A549 (cell line): ENCODE data around the gene CCSER1. TPM values are rescaled to one million over a fixed set of nuclear protein-coding genes. Genes with fewer than 3 reads are reported as not detected.

Source experiments
- ATAC-seq, 2 experiments: fragments of 200-7000 bp in 1 of 2; fragments of >200 bp in 1 of 2; cut with Nextera tagmentation in 1 of 2; cut with Tn5 transposase in 1 of 2; 3 replicates each; pipeline versions ENCODE4 v1.8.0 to v1.9.1; 2018 to 2020; ENCODE audit warnings: mild to moderate bottlenecking in 1 of 2, moderate library complexity in 1 of 2
- CTCF ChIA-PET: fragments of 300-600 bp; sonication (Branson Sonifier 250); formaldehyde crosslinking; extraction: SDS; loops from one replicate; lab custom pipeline; 2021; ENCODE audit warnings: antibody characterized with exemption, inconsistent platforms; lab: Yijun Ruan, JAX
- POLR2A ChIA-PET: fragments of 350-600 bp; formaldehyde crosslinking; extraction: SDS; loops from one replicate; lab custom pipeline; 2021; ENCODE audit warnings: antibody characterized with exemption, inconsistent platforms; lab: Yijun Ruan, JAX
- DNase-seq, 2 experiments: peaks; one replicate each; pipeline versions ENCODE4 v3.0.0 to v3.0.0-alpha.2; 2011 to 2016; ENCODE audit warnings: low read depth in 1 of 2, low spot score in 1 of 2
- FAIRE-seq: peaks from 2 replicates; lab custom pipeline; 2011; peaks lifted over from hg19 to GRCh38; lab: Jason Lieb, UNC
- H3K27ac ChIP-seq, 2 experiments: fragments of >200 bp; sonication (Bioruptor Twin); formaldehyde crosslinking; 3 replicates each; pipeline ENCODE4 v1.5.1; 2016 to 2017
- H3K4me1 ChIP-seq: fragments of >200 bp; sonication (Bioruptor Twin); formaldehyde crosslinking; 3 replicates; pipeline ENCODE4 v1.6.1; 2016
- H3K4me2 ChIP-seq: fragments of >200 bp; sonication (Bioruptor Twin); formaldehyde crosslinking; 3 replicates; pipeline ENCODE4 v1.6.1; 2016
- H3K4me3 ChIP-seq: fragments of >200 bp; sonication (Bioruptor Twin); formaldehyde crosslinking; 3 replicates; pipeline ENCODE4 v1.5.1; 2016
- H3K9me3 ChIP-seq: fragments of >200 bp; sonication (Bioruptor Twin); formaldehyde crosslinking; 3 replicates; pipeline ENCODE4 v1.6.1; 2016
- CEBPB ChIP-seq, 2 experiments: fragments of >200 bp in 1 of 2; sonication (Bioruptor Twin) in 1 of 2; formaldehyde crosslinking in 1 of 2; IDR thresholded peaks; 2 replicates each; pipeline ENCODE4 v1.6.1; 2012 to 2016
- CHD2 ChIP-seq: fragments of 150-350 bp; IDR thresholded peaks from 2 replicates; pipeline ENCODE4 v1.6.1; 2014; ENCODE audit warnings: low read length; ENCODE audit not compliant: partially characterized antibody
- E2F6 ChIP-seq: IDR thresholded peaks from 2 replicates; pipeline ENCODE4 v1.6.1; 2012; ENCODE audit warnings: low read depth, borderline replicate concordance
- ELK1 ChIP-seq: fragments of 150-350 bp; IDR thresholded peaks from 2 replicates; pipeline ENCODE4 v1.6.1; 2014; ENCODE audit warnings: low read depth, mild to moderate bottlenecking, low read length
- FOSL2 ChIP-seq, 2 experiments: fragments of 450-650 bp in 1 of 2; fragments of >200 bp in 1 of 2; sonication (Bioruptor Twin) in 1 of 2; formaldehyde crosslinking; IDR thresholded peaks; 2 replicates each; pipeline versions ENCODE4 v1.5.0 to v1.6.1; 2016 to 2020; ENCODE audit warnings: mild to moderate bottlenecking in 1 of 2, moderate library complexity in 1 of 2
- FOXS1 ChIP-seq: fragments of 250-450 bp; sonication (Bioruptor Pico); IDR thresholded peaks from 2 replicates; pipeline ENCODE4 v1.5.0; 2020; ENCODE audit warnings: mild to moderate bottlenecking, moderate library complexity
- HDAC2 ChIP-seq: fragments of 200-600 bp; sonication (generic); IDR thresholded peaks from 2 replicates; pipeline ENCODE4 v1.6.1; 2016
- HMGXB4 ChIP-seq: fragments of 250-450 bp; sonication (Bioruptor Pico); IDR thresholded peaks from 2 replicates; pipeline ENCODE4 v1.5.0; 2021; ENCODE audit warnings: mild to moderate bottlenecking, moderate library complexity, borderline replicate concordance
- HOXA7 ChIP-seq: fragments of 250-450 bp; sonication (Bioruptor Pico); IDR thresholded peaks from 2 replicates; pipeline ENCODE4 v1.5.0; 2020; ENCODE audit warnings: mild to moderate bottlenecking, moderate library complexity
- HOXB13 ChIP-seq: fragments of 250-450 bp; sonication (Bioruptor Pico); IDR thresholded peaks from 2 replicates; pipeline ENCODE4 v1.5.0; 2020; ENCODE audit warnings: low read depth, mild to moderate bottlenecking, moderate library complexity
- JUN ChIP-seq, 2 experiments: fragments of >200 bp; sonication (Bioruptor Twin); formaldehyde crosslinking; IDR thresholded peaks; 2 replicates in 1 of 2; 3 replicates in 1 of 2; pipeline ENCODE4 v1.6.1; 2016 to 2017
- JUNB ChIP-seq: fragments of >200 bp; sonication (Bioruptor Twin); formaldehyde crosslinking; IDR thresholded peaks from 2 replicates; pipeline ENCODE4 v1.6.1; 2016
- KDM5A ChIP-seq: fragments of 200-600 bp; sonication (generic); IDR thresholded peaks from 2 replicates; pipeline ENCODE4 v1.6.1; 2016; ENCODE audit warnings: antibody characterized with exemption, mild to moderate bottlenecking
- MAFK ChIP-seq: fragments of 450-650 bp; IDR thresholded peaks from 2 replicates; pipeline ENCODE4 v1.6.1; 2014; ENCODE audit not compliant: partially characterized antibody
- PHF8 ChIP-seq: fragments of 200-600 bp; sonication (generic); IDR thresholded peaks from 2 replicates; pipeline ENCODE4 v1.6.1; 2016; ENCODE audit warnings: low read depth, mild to moderate bottlenecking, antibody characterized with exemption, moderate library complexity, borderline replicate concordance
- RAD21 ChIP-seq, 2 experiments: fragments of >200 bp in 1 of 2; sonication (Bioruptor Twin) in 1 of 2; formaldehyde crosslinking in 1 of 2; IDR thresholded peaks in 1 of 2; conservative IDR thresholded peaks in 1 of 2; 2 replicates in 1 of 2; 3 replicates in 1 of 2; pipeline ENCODE4 v1.6.1; 2012 to 2018; ENCODE audit warnings: inconsistent platforms in 1 of 2
- RCOR1 ChIP-seq: fragments of 150-350 bp; IDR thresholded peaks from 2 replicates; pipeline ENCODE4 v1.6.1; 2014; ENCODE audit warnings: antibody characterized with exemption, low read length, low read depth
- RFX5 ChIP-seq: fragments of 450-650 bp; IDR thresholded peaks from 2 replicates; pipeline ENCODE4 v1.7.1; 2014; ENCODE audit warnings: antibody characterized with exemption, mild to moderate bottlenecking, moderate library complexity
- RNF2 ChIP-seq: fragments of 200-600 bp; sonication (generic); IDR thresholded peaks from 2 replicates; pipeline ENCODE4 v1.6.1; 2016; ENCODE audit warnings: low read depth, mild to moderate bottlenecking, antibody characterized with exemption, moderate library complexity, borderline replicate concordance
- SMC3 ChIP-seq: fragments of >200 bp; sonication (Bioruptor Twin); formaldehyde crosslinking; IDR thresholded peaks from 3 replicates; pipeline ENCODE4 v1.6.1; 2018; ENCODE audit warnings: inconsistent platforms
- SREBF2 ChIP-seq: fragments of 450-650 bp; IDR thresholded peaks from 2 replicates; pipeline ENCODE4 v1.6.1; 2014; ENCODE audit warnings: mild to moderate bottlenecking, moderate library complexity
- TFCP2L1 ChIP-seq: fragments of 250-450 bp; sonication (Bioruptor Pico); IDR thresholded peaks from 2 replicates; pipeline ENCODE4 v1.5.0; 2021; ENCODE audit warnings: mild to moderate bottlenecking
- TP53 ChIP-seq: fragments of 250-450 bp; sonication (Bioruptor Pico); IDR thresholded peaks from 2 replicates; pipeline ENCODE4 v1.5.0; 2021; ENCODE audit warnings: mild to moderate bottlenecking, moderate library complexity
- ZFP36 ChIP-seq: fragments of 450-650 bp; IDR thresholded peaks from 2 replicates; pipeline ENCODE4 v1.6.1; 2014; ENCODE audit warnings: borderline replicate concordance; ENCODE audit not compliant: partially characterized antibody
- WGBS: methylation state at CpG from one replicate; pipeline ENCODE4 v1.1.6; 2017; ENCODE audit errors: missing lambda C conversion rate; 5-methylcytosine and 5-hydroxymethylcytosine counted together
- polyA plus RNA-seq, 4 experiments: library from polyadenylated mRNA; depleted of rRNA in 3 of 4; stranded (reverse); fragments of >200 nt; fragmentation: RNase III in 1 of 4; extraction: RNeasy Plus Mini Kit Qiagen cat#74134 plus additional on column Dnase treatment in 1 of 4; gene quantifications; 2 replicates in 3 of 4; 3 replicates in 1 of 4; pipeline ENCODE4 v1.2.3, GENCODE V29; 2011 to 2017

The CCSER1 gene
- polyA plus RNA-seq, 2 of the 4 experiments (the other 2 are of a cell fraction), result 0.06 TPM; not detected in 1

GRCh38 chr4:90786602-90787001 lies 659.4 kb downstream of the CCSER1 start:
- WGBS, result 41% methylated on average over 1 of the region's 1 CpG
- POLR2A ChIA-PET, result no interaction called here
- ATAC-seq (no peak), DNase-seq (no peak), FAIRE-seq (no peak)
- Histone ChIP-seq H3K4me3 (no peak overlapping the region), H3K9me3 (no peaks in the 10 kb centered on the region)
- TF ChIP-seq PHF8 (no peak), ZFP36 (no peak), FOXS1 (CRISPR knock-in tag) (no peak), JUN (IDR thresholded peaks at IDR 0.05) (no peak), RCOR1 (no peak), JUNB (no peak), HMGXB4 (no peak), MAFK (no peak)
- TF ChIP-seq, all 56 proteins: peak for 0
- CTCF ChIA-PET, result no interaction called here
- no peak overlapping the region for H3K4me2 ChIP-seq
- no peak overlapping the region for H3K27ac ChIP-seq
- no peaks in the 10 kb centered on the region for H3K4me1 ChIP-seq

GRCh38 chr4:90792696-90793095 lies 665.5 kb downstream of the CCSER1 start:
- POLR2A ChIA-PET, result no interaction called here
- Histone ChIP-seq H3K4me1 (no peaks in the 10 kb centered on the region), H3K9me3 (no peaks in the 10 kb centered on the region), H3K4me2 (no peak overlapping the region), H3K27ac (no peak overlapping the region), H3K4me3 (no peak overlapping the region)
- no peak for FAIRE-seq
- DNase-seq, result no peak
- ATAC-seq, result no peak
- TF ChIP-seq RNF2, result no peak
- no peak for TF ChIP-seq FOSL2 (IDR thresholded peaks at IDR 0.05)
- no peak for TF ChIP-seq FOSL2 (CRISPR knock-in tag; IDR thresholded peaks at IDR 0.05)
- no peak for TF ChIP-seq ZFP36
- TF ChIP-seq SMC3, result no peak
- TF ChIP-seq HDAC2, result no peak
- no peak for TF ChIP-seq ELK1
- TF ChIP-seq RAD21 (conservative IDR thresholded peaks at IDR 0.05 in 1 of 2, IDR thresholded peaks at IDR 0.05 in 1 of 2), result no peak
- TF ChIP-seq CEBPB (IDR thresholded peaks at IDR 0.05), result no peak
- TF ChIP-seq CHD2, result no peak
- no peak for TF ChIP-seq SREBF2
- no peak for TF ChIP-seq TFCP2L1 (CRISPR knock-in tag)
- no peak for TF ChIP-seq RFX5
- no peak for TF ChIP-seq TP53 (CRISPR knock-in tag)
- no peak for TF ChIP-seq HOXA7 (CRISPR knock-in tag)
- no peak for TF ChIP-seq E2F6
- no peak for TF ChIP-seq KDM5A
- TF ChIP-seq, all 56 proteins: peak for 0
- CTCF ChIA-PET, result no interaction called here
- 34% methylated on average over 2 of the region's 2 CpGs for WGBS

- ChIA-PET CTCF (no interaction called here), POLR2A (no interaction called here)
- Histone ChIP-seq H3K4me1 (no peaks in the 10 kb centered on the region), H3K4me3 (no peak overlapping the region), H3K27ac (no peak overlapping the region), H3K9me3 (no peaks in the 10 kb centered on the region), H3K4me2 (no peak overlapping the region)
- WGBS, result 27% methylated on average over 4 of the region's 6 CpGs
- TF ChIP-seq RAD21 (conservative IDR thresholded peaks at IDR 0.05 in 1 of 2, IDR thresholded peaks at IDR 0.05 in 1 of 2), result no peak
- no peak for TF ChIP-seq HOXB13 (CRISPR knock-in tag)
- ATAC-seq, result no peak
- no peak for DNase-seq
- no peak for FAIRE-seq
These were observed 671.8 kb downstream of the CCSER1 start for GRCh38 chr4:90798948-90799347.
